Hepatocyte (in vitro differentiated cells): Measurements from ENCODE around the gene GBE1. TPM values are rescaled to one million over a fixed set of nuclear protein-coding genes. Genes with fewer than 3 reads are reported as not detected.

ENCODE experiments used
- DNase-seq: peaks from one replicate; pipeline ENCODE4 v3.0.0-alpha.2; 2016; ENCODE audit warnings: low spot score
- H2AFZ ChIP-seq: fragments of 200-600 bp; sonication (generic); 2 replicates; pipeline ENCODE4 v1.6.0; 2016; ENCODE audit warnings: antibody characterized with exemption, mild to moderate bottlenecking
- H3K27ac ChIP-seq: fragments of 200-600 bp; sonication (generic); 2 replicates; pipeline ENCODE4 v1.5.1; 2016; ENCODE audit warnings: mild to moderate bottlenecking
- H3K27me3 ChIP-seq: fragments of 200-600 bp; sonication (generic); 2 replicates; pipeline ENCODE4 v1.6.1; 2016
- H3K36me3 ChIP-seq: fragments of 200-600 bp; sonication (generic); replicated peaks from 2 replicates; pipeline ENCODE4 v1.5.1; 2016; ENCODE audit warnings: low read depth; ENCODE audit not compliant: insufficient read depth
- H3K4me1 ChIP-seq: fragments of 200-600 bp; sonication (generic); 2 replicates; pipeline ENCODE4 v1.5.1; 2016; ENCODE audit warnings: mild to moderate bottlenecking, moderate library complexity; ENCODE audit not compliant: insufficient read depth
- H3K4me2 ChIP-seq: fragments of 200-600 bp; sonication (generic); 2 replicates; pipeline ENCODE4 v1.6.0; 2016
- H3K4me3 ChIP-seq: fragments of 200-600 bp; sonication (generic); 2 replicates; pipeline ENCODE4 v1.5.1; 2016; ENCODE audit warnings: mild to moderate bottlenecking
- H3K79me2 ChIP-seq: fragments of 200-600 bp; sonication (generic); 2 replicates; pipeline ENCODE4 v1.6.0; 2017; ENCODE audit warnings: mild to moderate bottlenecking
- H3K9me2 ChIP-seq: fragments of 200-600 bp; sonication (generic); replicated peaks from 2 replicates; pipeline ENCODE4 v1.6.0; 2017; ENCODE audit warnings: mild to moderate bottlenecking; ENCODE audit not compliant: insufficient read depth
- H3K9me3 ChIP-seq: fragments of 200-600 bp; sonication (generic); 2 replicates; pipeline ENCODE4 v1.5.1; 2016; ENCODE audit warnings: low read depth, mild to moderate bottlenecking
- H4K20me1 ChIP-seq: fragments of 200-600 bp; sonication (generic); 2 replicates; pipeline ENCODE4 v1.6.0; 2016; ENCODE audit warnings: mild to moderate bottlenecking; ENCODE audit not compliant: insufficient read depth, poor library complexity, severe bottlenecking
- EZH2 ChIP-seq: fragments of 200-600 bp; sonication (generic); IDR thresholded peaks from 2 replicates; pipeline ENCODE4 v1.6.1; 2016; ENCODE audit warnings: antibody characterized with exemption, mild to moderate bottlenecking, borderline replicate concordance
- EZH2phosphoT487 ChIP-seq: fragments of 200-600 bp; sonication (generic); IDR thresholded peaks from one replicate; pipeline ENCODE4 v1.6.1; 2018; ENCODE audit warnings: antibody characterized with exemption, mild to moderate bottlenecking, low read depth, moderate library complexity; ENCODE audit not compliant: unreplicated experiment, severe bottlenecking
- WGBS: methylation state at CpG from one replicate; pipeline ENCODE4 v1.1.6; 2016; ENCODE audit warnings: low lambda C conversion rate; ENCODE audit errors: missing lambda C conversion rate; 5-methylcytosine and 5-hydroxymethylcytosine counted together
- polyA plus RNA-seq: library from polyadenylated mRNA; unstranded; fragments of >200 nt; fragmentation: Nextera tagmentation; extraction: Ambion mirVana; gene quantifications from 2 replicates; pipeline ENCODE4 v1.2.1, GENCODE V29; 2016
- total RNA-seq: library from RNA; depleted of rRNA; stranded (reverse); fragments of >200 nt; gene quantifications from 2 replicates; pipeline ENCODE4 v1.2.3, GENCODE V29; 2014
- TF ChIP-seq, protein P1 (sequence below): fragments of 200-600 bp; sonication (generic); IDR thresholded peaks from 2 replicates; pipeline ENCODE4 v1.5.1; 2016; ENCODE audit warnings: antibody characterized with exemption, mild to moderate bottlenecking; ENCODE audit not compliant: poor library complexity

The GBE1 gene
- total and polyA plus RNA-seq, 2 experiments from 2014 or later, result 15.6 to 25.8 TPM

DNA sequence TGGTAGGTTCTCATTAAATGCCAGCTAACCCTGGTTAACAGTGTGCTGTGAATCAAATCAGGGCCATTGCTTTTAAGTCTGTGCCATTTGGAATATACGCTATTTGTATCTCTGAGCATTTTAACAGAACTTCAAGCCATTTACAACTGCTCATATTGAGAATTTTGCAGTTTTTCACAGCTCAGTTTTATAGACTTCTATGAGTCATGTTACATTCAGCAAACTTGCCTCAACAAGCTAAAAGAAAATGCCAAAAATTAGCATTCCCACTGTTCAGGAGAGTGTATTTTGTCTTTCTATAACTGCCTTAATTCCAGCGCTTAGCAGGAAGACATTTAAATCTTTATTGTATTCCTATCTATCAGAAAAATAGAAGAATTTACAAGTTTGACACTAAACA is 196.4 kb downstream of the GBE1 start:
- Histone ChIP-seq H3K4me2 (no peak overlapping the region), H3K27me3 (no peaks in the 10 kb centered on the region), H3K9me2 (no peaks in the 10 kb centered on the region), H3K79me2 (no peaks in the 10 kb centered on the region), H3K9me3 (no peaks in the 10 kb centered on the region), H2AFZ (no peak overlapping the region), H3K27ac (no peak overlapping the region), H3K4me1 (no peaks in the 10 kb centered on the region), H4K20me1 (no peaks in the 10 kb centered on the region), H3K4me3 (no peak overlapping the region), H3K36me3 (no peaks in the 10 kb centered on the region)
- 89% methylated on average over 2 of the region's 2 CpGs for WGBS
- DNase-seq, result no peak
- TF ChIP-seq, protein P1, sequence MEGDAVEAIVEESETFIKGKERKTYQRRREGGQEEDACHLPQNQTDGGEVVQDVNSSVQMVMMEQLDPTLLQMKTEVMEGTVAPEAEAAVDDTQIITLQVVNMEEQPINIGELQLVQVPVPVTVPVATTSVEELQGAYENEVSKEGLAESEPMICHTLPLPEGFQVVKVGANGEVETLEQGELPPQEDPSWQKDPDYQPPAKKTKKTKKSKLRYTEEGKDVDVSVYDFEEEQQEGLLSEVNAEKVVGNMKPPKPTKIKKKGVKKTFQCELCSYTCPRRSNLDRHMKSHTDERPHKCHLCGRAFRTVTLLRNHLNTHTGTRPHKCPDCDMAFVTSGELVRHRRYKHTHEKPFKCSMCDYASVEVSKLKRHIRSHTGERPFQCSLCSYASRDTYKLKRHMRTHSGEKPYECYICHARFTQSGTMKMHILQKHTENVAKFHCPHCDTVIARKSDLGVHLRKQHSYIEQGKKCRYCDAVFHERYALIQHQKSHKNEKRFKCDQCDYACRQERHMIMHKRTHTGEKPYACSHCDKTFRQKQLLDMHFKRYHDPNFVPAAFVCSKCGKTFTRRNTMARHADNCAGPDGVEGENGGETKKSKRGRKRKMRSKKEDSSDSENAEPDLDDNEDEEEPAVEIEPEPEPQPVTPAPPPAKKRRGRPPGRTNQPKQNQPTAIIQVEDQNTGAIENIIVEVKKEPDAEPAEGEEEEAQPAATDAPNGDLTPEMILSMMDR, result no peak
- TF ChIP-seq EZH2, result no peak
- TF ChIP-seq EZH2phosphoT487, result no peak

DNA sequence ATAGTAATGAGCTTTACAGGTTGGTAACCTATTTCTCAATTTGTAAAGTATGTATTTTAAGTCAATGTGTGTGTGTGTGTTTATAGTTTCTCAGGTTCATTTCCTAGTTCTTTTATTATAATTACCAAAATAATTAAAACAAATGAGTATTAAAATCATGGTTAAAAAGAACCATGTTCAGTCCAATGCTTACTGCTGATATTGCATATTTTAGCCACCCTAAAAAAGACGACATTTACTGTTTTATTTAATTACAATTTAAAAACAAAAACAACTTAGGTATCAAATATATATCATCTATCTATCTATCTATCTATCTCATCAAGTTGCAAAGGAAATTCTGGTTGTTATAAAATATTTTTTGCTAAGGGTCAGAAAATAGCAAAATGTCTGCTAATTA is 203.3 kb downstream of the GBE1 start:
- Histone ChIP-seq H3K4me1 (no peaks in the 10 kb centered on the region), H3K9me3 (no peaks in the 10 kb centered on the region), H3K9me2 (no peaks in the 10 kb centered on the region), H4K20me1 (no peaks in the 10 kb centered on the region), H3K79me2 (no peaks in the 10 kb centered on the region), H3K4me3 (no peak overlapping the region), H3K27me3 (no peaks in the 10 kb centered on the region), H3K27ac (no peak overlapping the region), H2AFZ (no peak overlapping the region), H3K4me2 (no peak overlapping the region), H3K36me3 (no peaks in the 10 kb centered on the region)
- DNase-seq, result no peak
- no peak for TF ChIP-seq EZH2
- WGBS, result 60% methylated on average over 1 of the region's 1 CpG

DNA sequence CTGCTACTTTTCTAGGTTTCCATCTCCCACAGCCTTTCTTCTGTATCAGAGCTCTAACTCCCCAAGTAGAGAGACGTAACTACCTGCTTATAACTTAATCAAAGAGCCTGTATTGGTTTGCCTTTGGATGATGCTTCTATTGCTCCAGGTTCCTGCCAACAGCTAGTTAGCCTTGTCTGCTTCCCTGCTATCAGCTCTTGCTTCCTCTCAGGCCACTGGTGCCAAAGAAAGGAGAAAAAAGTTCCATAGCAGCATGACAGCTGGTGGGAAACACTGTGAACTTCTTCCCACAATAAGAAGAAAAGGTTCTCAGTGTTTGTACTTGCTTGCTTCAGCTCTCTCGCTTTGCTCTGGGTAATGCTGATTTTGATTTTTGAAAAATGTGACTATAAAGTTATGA is 206.6 kb downstream of the GBE1 start:
- no peak overlapping the region for H3K27ac ChIP-seq
- WGBS, result 84% methylated on average over 2 of the region's 2 CpGs

DNA sequence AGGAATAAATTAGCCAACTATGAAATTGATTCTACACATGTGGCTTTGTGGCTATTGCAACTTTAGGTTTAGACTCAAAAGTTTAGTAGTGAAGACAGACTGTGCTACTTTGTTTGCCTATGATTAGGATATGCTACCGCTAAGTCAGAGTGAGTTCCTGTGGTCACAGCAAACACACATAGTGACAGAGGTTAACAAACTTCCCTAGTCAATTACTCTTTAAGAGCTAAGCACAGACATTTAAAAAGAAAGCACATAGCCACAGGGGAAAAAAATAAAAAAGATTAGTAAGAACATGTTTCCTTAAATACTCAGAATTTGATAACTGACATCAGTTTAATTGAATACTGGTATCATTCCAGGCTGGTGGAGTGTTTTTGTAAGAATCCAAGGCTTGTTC is 207.1 kb downstream of the GBE1 start:
- no peaks in the 10 kb centered on the region for H3K9me3 ChIP-seq
- no peak overlapping the region for H2AFZ ChIP-seq
- H3K4me3 ChIP-seq, result no peak overlapping the region
- H3K27me3 ChIP-seq, result no peaks in the 10 kb centered on the region
- no peak for DNase-seq
- TF ChIP-seq, protein P1, result no peak
- TF ChIP-seq EZH2phosphoT487, result no peak
- no peak for TF ChIP-seq EZH2
- WGBS, result 38% methylated on average over 1 of the region's 1 CpG
- H3K79me2 ChIP-seq, result no peaks in the 10 kb centered on the region
- no peaks in the 10 kb centered on the region for H3K36me3 ChIP-seq
- H3K27ac ChIP-seq, result no peak overlapping the region
- H4K20me1 ChIP-seq, result no peaks in the 10 kb centered on the region
- H3K4me1 ChIP-seq, result no peaks in the 10 kb centered on the region
- H3K9me2 ChIP-seq, result no peaks in the 10 kb centered on the region
- no peak overlapping the region for H3K4me2 ChIP-seq

More for the DNA sequence above, 206.6 kb downstream of the GBE1 start:
- no peak for DNase-seq
- Histone ChIP-seq H3K4me2 (no peak overlapping the region), H3K4me1 (no peaks in the 10 kb centered on the region), H3K36me3 (no peaks in the 10 kb centered on the region), H3K79me2 (no peaks in the 10 kb centered on the region), H3K9me2 (no peaks in the 10 kb centered on the region), H3K27me3 (no peaks in the 10 kb centered on the region), H3K9me3 (no peaks in the 10 kb centered on the region), H3K4me3 (no peak overlapping the region), H4K20me1 (no peaks in the 10 kb centered on the region), H2AFZ (no peak overlapping the region)
- TF ChIP-seq EZH2, result no peak
- no peak for TF ChIP-seq EZH2phosphoT487
- TF ChIP-seq, protein P1, result no peak
